ENCODE measurements around the gene ATP6V0D1. TPM values are rescaled to one million over a fixed set of nuclear protein-coding genes. Genes with fewer than 3 reads are reported as not detected.

The ATP6V0D1 gene
- polyA plus RNA-seq, 3 donors: 354 to 687 (median 631) TPM

DNA sequence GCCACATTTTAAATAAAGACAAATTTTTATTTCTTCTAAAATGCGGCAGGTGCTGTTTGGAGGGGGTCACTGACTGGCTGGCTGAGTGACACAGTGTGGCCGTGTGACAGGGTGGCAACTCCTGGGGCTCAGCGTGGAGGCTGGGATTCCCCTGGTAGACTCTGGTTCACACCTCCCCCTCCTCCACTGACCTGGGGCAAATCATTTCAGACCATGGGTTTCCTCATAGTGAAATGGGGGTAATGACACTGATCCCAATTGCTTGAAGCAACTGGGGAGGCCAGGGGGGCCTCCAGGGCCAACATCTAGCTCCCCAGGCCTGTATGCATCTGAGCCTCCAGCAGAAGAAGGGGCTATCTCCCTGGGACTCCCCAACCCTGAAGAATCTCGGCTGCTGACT is 43.4 kb downstream of the ATP6V0D1 start:
- peaks cover 7 to 13% (median 11%) of the 10 kb centered on the region in 3 donors for H3K27me3 Mint-ChIP-seq (ENCODE audit: low read depth in 3 of 3)
- H3K4me3 ChIP-seq (replicated peaks in 1 of 3; ENCODE audit: low read depth in 2 of 3, low read length in 3 of 3): no peak overlapping the region
- no CpG with 5 or more reads among the region's 4 CpGs for WGBS (ENCODE audit: insufficient coverage)
- no peak overlapping the region for H3K4me2 ChIP-seq (replicated peaks; ENCODE audit: extremely low read depth, low read length, poor library complexity, severe bottlenecking)
- peaks cover 67 to 86% of the 10 kb centered on the region in 2 donors for H3K36me3 Mint-ChIP-seq
- H3K9me3 ChIP-seq (replicated peaks in 1 of 2; ENCODE audit: control insufficient read depth in 1 of 2, insufficient read depth in 1 of 2, low read length in 2 of 2): no peaks in the 10 kb centered on the region
- peaks cover 65 to 69% of the 10 kb centered on the region in 2 donors for H3K36me3 ChIP-seq (replicated peaks in 1 of 2; ENCODE audit: control insufficient read depth in 1 of 2, insufficient read depth in 2 of 2, low read length in 2 of 2)
- no peak overlapping the region for H3K9ac ChIP-seq (ENCODE audit: insufficient read depth, low read length, poor library complexity, severe bottlenecking)
- no peak overlapping the region for H3K4me3 Mint-ChIP-seq
- peaks cover under 1 to 10% of the 10 kb centered on the region in 2 donors for H3K27me3 ChIP-seq (ENCODE audit: control insufficient read depth in 2 of 2, insufficient read depth in 2 of 2, low read length in 2 of 2)
- H4K20me1 ChIP-seq (ENCODE audit: insufficient read depth, low read length): peaks cover 100% of the 10 kb centered on the region
- no peak for DNase-seq
- peaks cover 0 to 3% (median 0%) of the 10 kb centered on the region in 7 donors for H3K9me3 Mint-ChIP-seq
- peaks cover 17% of the 10 kb centered on the region for H3K4me1 Mint-ChIP-seq
- H3K4me1 ChIP-seq (ENCODE audit: control insufficient read depth in 1 of 2, insufficient read depth in 2 of 2, low read length in 2 of 2): peaks cover 11 to 15% of the 10 kb centered on the region in 2 donors
- TF ChIP-seq, protein P1, sequence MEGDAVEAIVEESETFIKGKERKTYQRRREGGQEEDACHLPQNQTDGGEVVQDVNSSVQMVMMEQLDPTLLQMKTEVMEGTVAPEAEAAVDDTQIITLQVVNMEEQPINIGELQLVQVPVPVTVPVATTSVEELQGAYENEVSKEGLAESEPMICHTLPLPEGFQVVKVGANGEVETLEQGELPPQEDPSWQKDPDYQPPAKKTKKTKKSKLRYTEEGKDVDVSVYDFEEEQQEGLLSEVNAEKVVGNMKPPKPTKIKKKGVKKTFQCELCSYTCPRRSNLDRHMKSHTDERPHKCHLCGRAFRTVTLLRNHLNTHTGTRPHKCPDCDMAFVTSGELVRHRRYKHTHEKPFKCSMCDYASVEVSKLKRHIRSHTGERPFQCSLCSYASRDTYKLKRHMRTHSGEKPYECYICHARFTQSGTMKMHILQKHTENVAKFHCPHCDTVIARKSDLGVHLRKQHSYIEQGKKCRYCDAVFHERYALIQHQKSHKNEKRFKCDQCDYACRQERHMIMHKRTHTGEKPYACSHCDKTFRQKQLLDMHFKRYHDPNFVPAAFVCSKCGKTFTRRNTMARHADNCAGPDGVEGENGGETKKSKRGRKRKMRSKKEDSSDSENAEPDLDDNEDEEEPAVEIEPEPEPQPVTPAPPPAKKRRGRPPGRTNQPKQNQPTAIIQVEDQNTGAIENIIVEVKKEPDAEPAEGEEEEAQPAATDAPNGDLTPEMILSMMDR (IDR thresholded peaks at IDR 0.05): no peak
- peaks cover 3% of the 10 kb centered on the region for H3K79me2 ChIP-seq (ENCODE audit: insufficient read depth, low read length)
- H3K27ac ChIP-seq (ENCODE audit: low read depth in 1 of 2, low read length in 2 of 2): no peak overlapping the region
- peak overlapping the region in 1 of 7 donors; percentile 19 for H3K27ac Mint-ChIP-seq
- no peak overlapping the region for H2AFZ ChIP-seq (ENCODE audit: insufficient read depth, low read depth, low read length, poor library complexity, severe bottlenecking)
- intact Hi-C loops (cut with micrococcal nuclease): no loop called here

DNA sequence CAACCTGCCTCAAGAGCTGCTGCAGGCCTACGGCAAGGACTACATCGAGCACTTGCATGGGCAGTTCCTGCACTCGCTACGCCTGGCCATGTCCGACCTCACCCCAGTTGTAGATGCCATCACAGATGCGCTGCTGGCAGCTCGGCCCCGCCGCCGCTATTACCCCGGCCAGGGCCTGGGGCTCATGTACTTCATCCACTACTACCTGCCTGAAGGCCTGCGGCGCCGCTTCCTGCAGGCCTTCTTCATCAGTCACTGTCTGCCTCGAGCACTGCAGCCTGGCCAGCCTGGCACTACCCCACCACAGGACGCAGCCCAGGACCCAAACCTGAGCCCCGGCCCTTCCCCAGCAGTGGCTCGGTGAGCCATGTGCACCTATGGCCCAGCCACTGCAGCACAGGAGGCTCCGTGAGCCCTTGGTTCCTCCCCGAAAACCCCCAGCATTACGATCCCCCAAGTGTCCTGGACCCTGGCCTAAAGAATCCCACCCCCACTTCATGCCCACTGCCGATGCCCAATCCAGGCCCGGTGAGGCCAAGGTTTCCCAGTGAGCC is 44.2 kb downstream of the ATP6V0D1 start:
- Mint-ChIP-seq H3K4me3 (no peak overlapping the region), H3K4me1 (peaks cover 23% of the 10 kb centered on the region), H3K27ac (peak overlapping the region in 3 of 7 donors; percentile 32 to 72 (median 42)), H3K36me3 (peaks cover 60 to 82% of the 10 kb centered on the region in 2 donors), H3K27me3 (ENCODE audit: low read depth in 3 of 3) (peaks cover 15 to 19% (median 18%) of the 10 kb centered on the region in 3 donors), H3K9me3 (peaks cover 0 to 7% (median 0%) of the 10 kb centered on the region in 7 donors)
- Histone ChIP-seq H2AFZ (ENCODE audit: insufficient read depth, low read depth, low read length, poor library complexity, severe bottlenecking) (no peak overlapping the region), H3K4me3 (replicated peaks in 1 of 3; ENCODE audit: low read depth in 2 of 3, low read length in 3 of 3) (no peak overlapping the region), H3K4me2 (replicated peaks; ENCODE audit: extremely low read depth, low read length, poor library complexity, severe bottlenecking) (no peak overlapping the region), H3K36me3 (replicated peaks in 1 of 2; ENCODE audit: control insufficient read depth in 1 of 2, insufficient read depth in 2 of 2, low read length in 2 of 2) (peaks cover 57 to 61% of the 10 kb centered on the region in 2 donors), H3K9me3 (replicated peaks in 1 of 2; ENCODE audit: control insufficient read depth in 1 of 2, insufficient read depth in 1 of 2, low read length in 2 of 2) (no peaks in the 10 kb centered on the region), H4K20me1 (ENCODE audit: insufficient read depth, low read length) (peaks cover 100% of the 10 kb centered on the region), H3K79me2 (ENCODE audit: insufficient read depth, low read length) (peaks cover 2% of the 10 kb centered on the region), H3K4me1 (ENCODE audit: control insufficient read depth in 1 of 2, insufficient read depth in 2 of 2, low read length in 2 of 2) (peaks cover 14 to 20% of the 10 kb centered on the region in 2 donors), H3K27ac (ENCODE audit: low read depth in 1 of 2, low read length in 2 of 2) (no peak overlapping the region), H3K9ac (ENCODE audit: insufficient read depth, low read length, poor library complexity, severe bottlenecking) (no peak overlapping the region), H3K27me3 (ENCODE audit: control insufficient read depth in 2 of 2, insufficient read depth in 2 of 2, low read length in 2 of 2) (peaks cover 3 to 16% of the 10 kb centered on the region in 2 donors)
- intact Hi-C loops (cut with micrococcal nuclease): no loop called here
- no peak for DNase-seq
- TF ChIP-seq, protein P1 (IDR thresholded peaks at IDR 0.05): no peak
- 96% methylated on average over 23 of the region's 23 CpGs for WGBS (ENCODE audit: insufficient coverage)
